ENCODE data around the gene SLC22A12. TPM values are rescaled to one million over a fixed set of nuclear protein-coding genes. Genes with fewer than 3 reads are reported as not detected.

SLC22A12 gene
- total and polyA plus RNA-seq, 2 donors from 2014 or later, result 5.3 to 85.9 TPM

DNA sequence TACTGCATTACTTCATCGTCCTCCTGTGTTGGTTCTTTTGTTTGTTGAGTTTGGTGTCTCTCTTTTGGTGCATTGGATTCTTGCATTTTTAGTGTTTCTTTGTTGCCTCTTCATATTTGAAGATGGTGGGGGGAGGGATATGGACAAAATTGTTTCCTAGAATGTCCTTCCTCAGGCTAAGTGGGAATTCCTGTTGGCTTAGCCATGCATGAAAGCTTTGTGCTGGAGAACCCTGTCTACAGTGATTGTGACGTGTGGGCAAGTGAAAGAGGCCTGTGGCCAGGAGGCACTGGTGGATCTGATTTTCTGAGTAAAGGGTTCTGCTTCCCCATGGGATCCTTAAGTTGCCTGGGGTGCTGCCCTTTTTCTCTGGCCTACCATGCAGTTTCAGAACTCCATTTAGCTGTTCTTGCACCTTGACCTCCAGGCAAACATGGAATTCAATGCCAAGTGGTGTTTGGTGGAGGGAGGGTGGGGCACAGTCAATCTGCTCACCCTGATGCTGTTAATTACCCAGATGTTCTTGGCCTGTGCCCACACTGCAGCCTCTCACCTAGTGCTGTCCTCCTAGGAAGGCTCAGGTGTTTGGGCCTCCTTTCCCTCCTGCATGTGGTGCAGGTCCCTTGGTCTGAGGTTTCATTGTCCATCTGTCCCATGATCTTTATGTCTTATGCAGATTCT, 46.3 kb upstream of the SLC22A12 start:
- H3K27ac ChIP-seq (ENCODE audit: low read depth in 2 of 2, low read length in 2 of 2), result no peak overlapping the region
- H3K9ac ChIP-seq (ENCODE audit: low read length in 3 of 3), result no peak overlapping the region
- no peak for FAIRE-seq
- H3K27me3 ChIP-seq (ENCODE audit: control insufficient read depth, insufficient read depth, low read length), result no peaks in the 10 kb centered on the region
- TF ChIP-seq, protein P1, sequence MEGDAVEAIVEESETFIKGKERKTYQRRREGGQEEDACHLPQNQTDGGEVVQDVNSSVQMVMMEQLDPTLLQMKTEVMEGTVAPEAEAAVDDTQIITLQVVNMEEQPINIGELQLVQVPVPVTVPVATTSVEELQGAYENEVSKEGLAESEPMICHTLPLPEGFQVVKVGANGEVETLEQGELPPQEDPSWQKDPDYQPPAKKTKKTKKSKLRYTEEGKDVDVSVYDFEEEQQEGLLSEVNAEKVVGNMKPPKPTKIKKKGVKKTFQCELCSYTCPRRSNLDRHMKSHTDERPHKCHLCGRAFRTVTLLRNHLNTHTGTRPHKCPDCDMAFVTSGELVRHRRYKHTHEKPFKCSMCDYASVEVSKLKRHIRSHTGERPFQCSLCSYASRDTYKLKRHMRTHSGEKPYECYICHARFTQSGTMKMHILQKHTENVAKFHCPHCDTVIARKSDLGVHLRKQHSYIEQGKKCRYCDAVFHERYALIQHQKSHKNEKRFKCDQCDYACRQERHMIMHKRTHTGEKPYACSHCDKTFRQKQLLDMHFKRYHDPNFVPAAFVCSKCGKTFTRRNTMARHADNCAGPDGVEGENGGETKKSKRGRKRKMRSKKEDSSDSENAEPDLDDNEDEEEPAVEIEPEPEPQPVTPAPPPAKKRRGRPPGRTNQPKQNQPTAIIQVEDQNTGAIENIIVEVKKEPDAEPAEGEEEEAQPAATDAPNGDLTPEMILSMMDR (IDR thresholded peaks at IDR 0.05; ENCODE audit: borderline replicate concordance, extremely low read depth, insufficient read depth), result no peak
- intact Hi-C loops (cut with DNase I), result no loop called here
- no peaks in the 10 kb centered on the region for H3K9me3 ChIP-seq (ENCODE audit: control insufficient read depth in 2 of 3, insufficient read depth in 1 of 3, low read length in 3 of 3)
- no peaks in the 10 kb centered on the region for H3K36me3 ChIP-seq (ENCODE audit: control insufficient read depth in 2 of 3, insufficient read depth in 3 of 3, low read length in 3 of 3)
- DNase-seq, result peak in 1 of 5 donors; percentile 20
- no peak overlapping the region for H3K4me3 ChIP-seq (ENCODE audit: low read length in 3 of 3)
- H3K4me1 ChIP-seq (ENCODE audit: control insufficient read depth in 2 of 3, insufficient read depth in 2 of 3, low read depth in 1 of 3, low read length in 3 of 3), result no peaks in the 10 kb centered on the region

DNA sequence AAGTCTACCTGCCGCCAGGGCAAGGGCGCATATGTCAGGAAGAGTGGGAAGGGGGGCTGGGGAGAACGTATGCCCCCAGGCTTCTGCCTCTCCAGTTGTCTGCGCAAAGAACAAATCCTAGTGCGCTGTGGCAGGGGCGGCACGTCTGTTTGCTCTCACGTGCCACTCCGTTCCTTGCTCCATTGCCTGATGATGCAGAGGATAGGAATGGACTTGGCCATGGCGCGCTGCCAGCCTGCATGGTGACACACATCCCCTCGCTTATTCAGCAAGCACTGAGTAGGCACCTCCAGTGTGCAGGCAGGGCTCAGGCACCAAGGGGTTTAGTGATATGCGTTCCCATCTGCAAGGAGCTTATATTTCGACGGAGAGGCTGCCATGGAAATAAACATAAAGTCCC, 45.4 kb upstream of the SLC22A12 start:
- intact Hi-C loops (cut with DNase I), result no loop called here

DNA sequence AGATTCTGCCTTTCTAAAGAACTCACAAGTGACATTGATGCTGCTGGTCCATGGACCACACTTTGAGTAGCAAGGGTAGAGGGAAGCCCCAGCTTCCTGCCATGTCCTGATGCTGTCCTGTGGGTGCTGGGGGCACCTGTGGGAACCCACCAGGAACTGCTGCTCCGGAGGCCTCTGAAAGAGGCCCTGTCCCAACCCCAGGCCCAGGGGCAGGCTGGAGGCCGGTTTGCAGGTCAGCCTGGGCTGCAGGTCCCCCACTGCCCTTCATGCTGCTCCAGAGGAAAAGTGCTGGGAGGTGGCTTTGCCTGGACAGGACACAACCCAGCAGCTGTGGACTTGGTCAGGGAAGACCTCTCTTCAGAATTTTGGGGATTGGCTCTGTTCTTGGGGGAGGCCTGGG, 44.8 kb upstream of the SLC22A12 start:
- Histone ChIP-seq H3K4me3 (ENCODE audit: low read length in 3 of 3) (no peak overlapping the region), H3K27ac (ENCODE audit: low read depth in 2 of 2, low read length in 2 of 2) (no peak overlapping the region), H3K9ac (ENCODE audit: low read length in 3 of 3) (no peak overlapping the region), H3K9me3 (ENCODE audit: control insufficient read depth in 2 of 3, insufficient read depth in 1 of 3, low read length in 3 of 3) (no peaks in the 10 kb centered on the region), H3K27me3 (ENCODE audit: control insufficient read depth, insufficient read depth, low read length) (no peaks in the 10 kb centered on the region), H3K4me1 (ENCODE audit: control insufficient read depth in 2 of 3, insufficient read depth in 2 of 3, low read depth in 1 of 3, low read length in 3 of 3) (no peaks in the 10 kb centered on the region), H3K36me3 (ENCODE audit: control insufficient read depth in 2 of 3, insufficient read depth in 3 of 3, low read length in 3 of 3) (no peaks in the 10 kb centered on the region)
- intact Hi-C loops (cut with DNase I), result no loop called here
- DNase-seq (peak in 1 of 5 donors; percentile 64), FAIRE-seq (no peak)
- TF ChIP-seq, protein P1 (IDR thresholded peaks at IDR 0.05; ENCODE audit: borderline replicate concordance, extremely low read depth, insufficient read depth), result no peak

More for the DNA sequence above, 45.4 kb upstream of the SLC22A12 start:
- Histone ChIP-seq H3K27me3 (ENCODE audit: control insufficient read depth, insufficient read depth, low read length) (no peaks in the 10 kb centered on the region), H3K9me3 (ENCODE audit: control insufficient read depth in 2 of 3, insufficient read depth in 1 of 3, low read length in 3 of 3) (no peaks in the 10 kb centered on the region), H3K36me3 (ENCODE audit: control insufficient read depth in 2 of 3, insufficient read depth in 3 of 3, low read length in 3 of 3) (no peaks in the 10 kb centered on the region), H3K4me1 (ENCODE audit: control insufficient read depth in 2 of 3, insufficient read depth in 2 of 3, low read depth in 1 of 3, low read length in 3 of 3) (no peaks in the 10 kb centered on the region), H3K27ac (ENCODE audit: low read depth in 2 of 2, low read length in 2 of 2) (no peak overlapping the region), H3K9ac (ENCODE audit: low read length in 3 of 3) (no peak overlapping the region), H3K4me3 (ENCODE audit: low read length in 3 of 3) (no peak overlapping the region)
- TF ChIP-seq, protein P1 (IDR thresholded peaks at IDR 0.05; ENCODE audit: borderline replicate concordance, extremely low read depth, insufficient read depth), result no peak
- no peak for DNase-seq
- no peak for FAIRE-seq

All from kidney (tissue), 14 donors.